ENCODE data around the gene FGD5. TPM values are rescaled to one million over a fixed set of nuclear protein-coding genes. Genes with fewer than 3 reads are reported as not detected.
A peak's percentile ranks its signal among the peaks of the same experiment; 100 is the strongest.

The FGD5 gene
- polyA plus RNA-seq, 3 donors, result 0.03 TPM; not detected in 2

- intact Hi-C loops (cut with micrococcal nuclease), result no loop called here
- H3K4me1 Mint-ChIP-seq, result peaks cover 7% of the 10 kb centered on the region
- DNase-seq, result no peak
These were observed 44.0 kb downstream of the FGD5 start for GRCh38 chr3:14862661-14863230.

GRCh38 chr3:14863333-14864100 lies 44.8 kb downstream of the FGD5 start:
- no peaks in the 10 kb centered on the region for H3K36me3 ChIP-seq (replicated peaks in 1 of 2; ENCODE audit: control insufficient read depth in 1 of 2, insufficient read depth in 2 of 2, low read length in 2 of 2)
- Mint-ChIP-seq H3K27ac (peak overlapping the region in 1 of 7 donors; percentile 41), H3K4me1 (peaks cover 7% of the 10 kb centered on the region), H3K9me3 (no peaks in the 10 kb centered on the region), H3K4me3 (no peak overlapping the region), H3K36me3 (no peaks in the 10 kb centered on the region), H3K27me3 (ENCODE audit: low read depth in 3 of 3) (peaks cover 2 to 3% (median 2%) of the 10 kb centered on the region in 3 donors)
- no peak overlapping the region for H3K4me3 ChIP-seq (replicated peaks in 1 of 3; ENCODE audit: low read depth in 2 of 3, low read length in 3 of 3)
- H3K9me3 ChIP-seq (replicated peaks in 1 of 2; ENCODE audit: control insufficient read depth in 1 of 2, insufficient read depth in 1 of 2, low read length in 2 of 2), result no peaks in the 10 kb centered on the region
- no peaks in the 10 kb centered on the region for H3K4me1 ChIP-seq (ENCODE audit: control insufficient read depth in 1 of 2, insufficient read depth in 2 of 2, low read length in 2 of 2)
- intact Hi-C loops (cut with micrococcal nuclease), result no loop called here
- TF ChIP-seq CTCF (IDR thresholded peaks at IDR 0.05), result peak; percentile 17
- no peak for DNase-seq
- H4K20me1 ChIP-seq (ENCODE audit: insufficient read depth, low read length), result no peaks in the 10 kb centered on the region
- no peak overlapping the region for H2AFZ ChIP-seq (ENCODE audit: insufficient read depth, low read depth, low read length, poor library complexity, severe bottlenecking)
- H3K27me3 ChIP-seq (ENCODE audit: control insufficient read depth in 2 of 2, insufficient read depth in 2 of 2, low read length in 2 of 2), result no peaks in the 10 kb centered on the region
- no peak overlapping the region for H3K4me2 ChIP-seq (replicated peaks; ENCODE audit: extremely low read depth, low read length, poor library complexity, severe bottlenecking)
- no peak overlapping the region for H3K27ac ChIP-seq (ENCODE audit: low read depth in 1 of 2, low read length in 2 of 2)
- no peak overlapping the region for H3K9ac ChIP-seq (ENCODE audit: insufficient read depth, low read length, poor library complexity, severe bottlenecking)
- H3K79me2 ChIP-seq (ENCODE audit: insufficient read depth, low read length), result no peaks in the 10 kb centered on the region
- 80% methylated on average over 10 of the region's 10 CpGs for WGBS (ENCODE audit: insufficient coverage)

More at GRCh38 chr3:14862661-14863230, 44.0 kb downstream of the FGD5 start:
- no peak for TF ChIP-seq CTCF (IDR thresholded peaks at IDR 0.05)
- H3K9ac ChIP-seq (ENCODE audit: insufficient read depth, low read length, poor library complexity, severe bottlenecking), result no peak overlapping the region
- no peaks in the 10 kb centered on the region for H3K79me2 ChIP-seq (ENCODE audit: insufficient read depth, low read length)
- Mint-ChIP-seq H3K9me3 (no peaks in the 10 kb centered on the region), H3K4me3 (no peak overlapping the region), H3K27ac (peak overlapping the region in 1 of 7 donors; percentile 10), H3K36me3 (no peaks in the 10 kb centered on the region), H3K27me3 (ENCODE audit: low read depth in 3 of 3) (peaks cover 2 to 4% (median 2%) of the 10 kb centered on the region in 3 donors)
- no peak overlapping the region for H2AFZ ChIP-seq (ENCODE audit: insufficient read depth, low read depth, low read length, poor library complexity, severe bottlenecking)
- H3K4me2 ChIP-seq (replicated peaks; ENCODE audit: extremely low read depth, low read length, poor library complexity, severe bottlenecking), result no peak overlapping the region
- H3K4me1 ChIP-seq (ENCODE audit: control insufficient read depth in 1 of 2, insufficient read depth in 2 of 2, low read length in 2 of 2), result no peaks in the 10 kb centered on the region
- H3K27me3 ChIP-seq (ENCODE audit: control insufficient read depth in 2 of 2, insufficient read depth in 2 of 2, low read length in 2 of 2), result no peaks in the 10 kb centered on the region
- H3K4me3 ChIP-seq (replicated peaks in 1 of 3; ENCODE audit: low read depth in 2 of 3, low read length in 3 of 3), result no peak overlapping the region
- no peaks in the 10 kb centered on the region for H3K9me3 ChIP-seq (replicated peaks in 1 of 2; ENCODE audit: control insufficient read depth in 1 of 2, insufficient read depth in 1 of 2, low read length in 2 of 2)
- H3K36me3 ChIP-seq (replicated peaks in 1 of 2; ENCODE audit: control insufficient read depth in 1 of 2, insufficient read depth in 2 of 2, low read length in 2 of 2), result no peaks in the 10 kb centered on the region
- H3K27ac ChIP-seq (ENCODE audit: low read depth in 1 of 2, low read length in 2 of 2), result no peak overlapping the region
- WGBS (ENCODE audit: insufficient coverage), result 100% methylated on average over 2 of the region's 5 CpGs
- H4K20me1 ChIP-seq (ENCODE audit: insufficient read depth, low read length), result no peaks in the 10 kb centered on the region
